NB4 (cell line): ENCODE measurements around the gene NDST1.

ENCODE experiments used
- CTCF ChIP-seq: IDR thresholded peaks from one replicate; pipeline ENCODE4 v1.5.1; 2012; ENCODE audit warnings: low read depth, low read length
- MAX ChIP-seq: IDR thresholded peaks from 2 replicates; pipeline ENCODE4 v1.6.1; 2011; ENCODE audit warnings: low read depth, low read length
- MYC ChIP-seq: IDR thresholded peaks from 2 replicates; pipeline ENCODE4 v1.6.1; 2011; ENCODE audit warnings: low read depth, low read length
- POLR2A ChIP-seq: IDR thresholded peaks from 2 replicates; pipeline ENCODE4 v1.6.1; 2011; ENCODE audit warnings: mild to moderate bottlenecking; ENCODE audit not compliant: insufficient read length; ENCODE audit errors: extremely low read depth

GRCh38 chr5:150481972-150482406, 25.9 kb upstream of the NDST1 start:
- TF ChIP-seq CTCF (no peak), POLR2A (no peak), MAX (no peak), MYC (no peak)
